Left ventricle myocardium inferior (tissue), 1 donor: ENCODE measurements around the gene DEPP1. TPM values are rescaled to one million over a fixed set of nuclear protein-coding genes. Genes with fewer than 3 reads are reported as not detected.

Experiments used
- DNase-seq: peaks from one replicate; pipeline ENCODE4 v3.0.0-alpha.2; 2020
- H3K27ac ChIP-seq: fragments of 200-600 bp; replicated peaks from 2 replicates; pipeline ENCODE4 v1.8.0; 2021
- H3K27me3 ChIP-seq: fragments of 200-600 bp; 2 replicates; pipeline ENCODE4 v1.8.0; 2021; ENCODE audit warnings: low read depth
- H3K36me3 ChIP-seq: fragments of 200-600 bp; 2 replicates; pipeline ENCODE4 v1.8.0; 2021
- H3K4me1 ChIP-seq: fragments of 200-600 bp; 2 replicates; pipeline ENCODE4 v1.8.0; 2021
- H3K4me3 ChIP-seq: fragments of 200-600 bp; 2 replicates; pipeline ENCODE4 v1.8.0; 2021; ENCODE audit warnings: mild to moderate bottlenecking, moderate library complexity
- H3K9me3 ChIP-seq: fragments of 200-600 bp; replicated peaks from 2 replicates; pipeline ENCODE4 v1.8.0; 2021
- intact Hi-C: fragments of 100-400 bp; cut with micrococcal nuclease; formaldehyde crosslinking; loops from one replicate; pipeline ENCODE4 v1.11.0; 2022
- total RNA-seq: library from RNA; stranded (reverse); fragmentation: NEBNext Ultra II Directional; extraction: Animal tissue kit (Norgen Biotek cat#: 25700); gene quantifications from one replicate; pipeline ENCODE4 v1.2.1, GENCODE V29; 2021
- TF ChIP-seq, protein P1 (sequence below): fragments of 200-600 bp; IDR thresholded peaks from 2 replicates; pipeline ENCODE4 v1.8.0; 2021; ENCODE audit warnings: antibody characterized with exemption, mild to moderate bottlenecking, borderline replicate concordance
- donor health status: DM: no; HTN: yes; CAD: no; lungs with severe emphysema.

The DEPP1 gene
- total RNA-seq, 1 donor from 2014 or later, result 27.5 TPM

DNA sequence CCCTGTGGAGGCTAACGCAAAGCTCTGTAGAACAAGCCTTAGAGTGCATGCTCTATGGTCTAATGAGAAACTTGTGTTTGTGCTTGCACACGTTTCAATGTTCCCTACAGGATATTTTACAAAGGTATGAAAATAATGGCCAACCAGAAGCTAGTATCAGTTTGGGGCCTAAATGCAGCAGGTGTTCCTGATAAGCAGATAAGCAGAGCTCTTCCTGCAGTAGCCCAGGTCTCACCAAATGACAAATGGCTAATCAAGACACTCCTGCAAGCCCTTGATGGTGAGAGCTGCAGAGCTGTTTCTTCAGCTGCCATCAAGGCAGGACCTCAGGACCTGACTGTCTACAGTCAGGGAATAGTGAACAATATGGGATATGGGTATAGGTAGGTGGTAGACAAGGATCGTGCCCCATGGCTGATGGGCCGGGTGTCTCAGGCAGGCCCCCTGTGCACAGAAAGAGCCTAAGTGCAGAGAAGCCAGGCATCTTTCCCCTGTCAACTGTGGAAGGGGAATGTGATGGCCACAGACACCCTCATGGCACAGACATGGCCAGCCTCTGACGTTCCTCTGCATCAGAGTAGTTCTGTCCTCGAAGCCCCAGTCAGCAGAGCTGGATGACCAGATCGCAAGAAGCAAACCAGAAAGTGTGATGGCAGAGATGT lies 42.2 kb downstream of the DEPP1 start:
- H3K27ac ChIP-seq, result peak overlapping the region; percentile 70
- peaks cover 4% of the 10 kb centered on the region for H3K9me3 ChIP-seq
- intact Hi-C loops, result no loop called here
- no peak overlapping the region for H3K4me3 ChIP-seq
- H3K27me3 ChIP-seq, result no peaks in the 10 kb centered on the region
- H3K4me1 ChIP-seq, result peaks cover 47% of the 10 kb centered on the region
- DNase-seq, result no peak
- no peaks in the 10 kb centered on the region for H3K36me3 ChIP-seq
- TF ChIP-seq, protein P1, sequence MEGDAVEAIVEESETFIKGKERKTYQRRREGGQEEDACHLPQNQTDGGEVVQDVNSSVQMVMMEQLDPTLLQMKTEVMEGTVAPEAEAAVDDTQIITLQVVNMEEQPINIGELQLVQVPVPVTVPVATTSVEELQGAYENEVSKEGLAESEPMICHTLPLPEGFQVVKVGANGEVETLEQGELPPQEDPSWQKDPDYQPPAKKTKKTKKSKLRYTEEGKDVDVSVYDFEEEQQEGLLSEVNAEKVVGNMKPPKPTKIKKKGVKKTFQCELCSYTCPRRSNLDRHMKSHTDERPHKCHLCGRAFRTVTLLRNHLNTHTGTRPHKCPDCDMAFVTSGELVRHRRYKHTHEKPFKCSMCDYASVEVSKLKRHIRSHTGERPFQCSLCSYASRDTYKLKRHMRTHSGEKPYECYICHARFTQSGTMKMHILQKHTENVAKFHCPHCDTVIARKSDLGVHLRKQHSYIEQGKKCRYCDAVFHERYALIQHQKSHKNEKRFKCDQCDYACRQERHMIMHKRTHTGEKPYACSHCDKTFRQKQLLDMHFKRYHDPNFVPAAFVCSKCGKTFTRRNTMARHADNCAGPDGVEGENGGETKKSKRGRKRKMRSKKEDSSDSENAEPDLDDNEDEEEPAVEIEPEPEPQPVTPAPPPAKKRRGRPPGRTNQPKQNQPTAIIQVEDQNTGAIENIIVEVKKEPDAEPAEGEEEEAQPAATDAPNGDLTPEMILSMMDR, result no peak

DNA sequence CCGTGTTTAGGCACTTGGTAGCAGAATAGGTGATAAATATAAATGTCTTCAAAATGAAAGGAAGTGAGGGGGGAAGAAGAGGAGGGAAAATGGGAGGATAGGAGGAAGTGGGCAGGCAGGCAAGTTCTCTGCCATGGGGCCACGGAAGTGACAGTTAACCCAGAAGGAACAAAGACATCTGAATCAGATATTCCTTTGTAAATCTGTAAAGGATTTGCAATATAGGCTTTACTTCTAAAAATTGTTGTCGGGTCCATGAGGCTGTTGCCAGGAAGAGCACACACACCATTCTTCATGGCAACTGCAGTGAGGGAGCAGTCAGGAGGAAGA lies 42.7 kb downstream of the DEPP1 start:
- peaks cover 4% of the 10 kb centered on the region for H3K9me3 ChIP-seq
- peaks cover 47% of the 10 kb centered on the region for H3K4me1 ChIP-seq
- peak overlapping the region; percentile 70 for H3K27ac ChIP-seq
- no peak for DNase-seq
- H3K27me3 ChIP-seq, result no peaks in the 10 kb centered on the region
- H3K36me3 ChIP-seq, result no peaks in the 10 kb centered on the region
- H3K4me3 ChIP-seq, result no peak overlapping the region
- intact Hi-C loops, result no loop called here
- TF ChIP-seq, protein P1, result no peak

DNA sequence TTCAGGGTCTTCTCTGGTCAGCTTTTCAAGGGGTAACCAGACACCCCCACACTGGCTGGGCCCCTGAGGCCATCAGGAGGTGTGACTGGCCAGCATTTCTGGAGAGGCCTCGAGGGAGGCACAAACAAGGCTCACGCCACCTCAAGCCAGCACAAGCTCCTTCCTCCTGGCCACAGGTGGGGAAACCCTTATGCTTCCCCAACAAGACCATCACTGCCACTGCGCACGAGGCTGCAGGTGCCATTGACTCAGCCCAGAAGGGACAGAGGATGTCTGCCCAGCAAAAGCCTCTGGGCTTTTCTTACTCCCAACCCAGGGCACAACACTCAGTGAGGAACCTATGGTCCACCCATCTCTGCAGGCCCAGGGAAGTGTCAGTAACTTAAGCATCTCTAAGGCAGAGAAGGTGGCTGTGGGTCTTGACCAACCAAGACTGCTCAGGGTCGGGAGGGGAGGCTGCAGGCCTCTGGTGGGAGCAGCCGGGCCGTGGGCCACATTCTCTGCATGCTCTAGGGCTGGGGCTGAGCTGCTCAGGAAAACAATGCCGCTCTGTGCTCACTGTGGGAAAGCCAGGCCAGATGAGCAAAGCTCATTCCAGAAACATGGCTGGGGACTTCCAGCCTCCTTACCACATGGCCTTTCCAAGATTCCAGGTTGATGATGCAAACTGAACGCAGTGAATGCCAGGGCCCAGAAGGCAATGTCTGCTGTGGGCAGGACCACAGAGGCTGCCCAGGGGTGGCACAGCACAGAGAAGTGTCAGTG lies 43.2 kb downstream of the DEPP1 start:
- H3K9me3 ChIP-seq, result peaks cover 4% of the 10 kb centered on the region
- intact Hi-C loops, result no loop called here
- DNase-seq, result peak; percentile 78
- H3K4me3 ChIP-seq, result no peak overlapping the region
- H3K36me3 ChIP-seq, result no peaks in the 10 kb centered on the region
- H3K4me1 ChIP-seq, result peaks cover 47% of the 10 kb centered on the region
- TF ChIP-seq, protein P1, result no peak
- H3K27me3 ChIP-seq, result no peaks in the 10 kb centered on the region
- peak overlapping the region; percentile 70 for H3K27ac ChIP-seq

DNA sequence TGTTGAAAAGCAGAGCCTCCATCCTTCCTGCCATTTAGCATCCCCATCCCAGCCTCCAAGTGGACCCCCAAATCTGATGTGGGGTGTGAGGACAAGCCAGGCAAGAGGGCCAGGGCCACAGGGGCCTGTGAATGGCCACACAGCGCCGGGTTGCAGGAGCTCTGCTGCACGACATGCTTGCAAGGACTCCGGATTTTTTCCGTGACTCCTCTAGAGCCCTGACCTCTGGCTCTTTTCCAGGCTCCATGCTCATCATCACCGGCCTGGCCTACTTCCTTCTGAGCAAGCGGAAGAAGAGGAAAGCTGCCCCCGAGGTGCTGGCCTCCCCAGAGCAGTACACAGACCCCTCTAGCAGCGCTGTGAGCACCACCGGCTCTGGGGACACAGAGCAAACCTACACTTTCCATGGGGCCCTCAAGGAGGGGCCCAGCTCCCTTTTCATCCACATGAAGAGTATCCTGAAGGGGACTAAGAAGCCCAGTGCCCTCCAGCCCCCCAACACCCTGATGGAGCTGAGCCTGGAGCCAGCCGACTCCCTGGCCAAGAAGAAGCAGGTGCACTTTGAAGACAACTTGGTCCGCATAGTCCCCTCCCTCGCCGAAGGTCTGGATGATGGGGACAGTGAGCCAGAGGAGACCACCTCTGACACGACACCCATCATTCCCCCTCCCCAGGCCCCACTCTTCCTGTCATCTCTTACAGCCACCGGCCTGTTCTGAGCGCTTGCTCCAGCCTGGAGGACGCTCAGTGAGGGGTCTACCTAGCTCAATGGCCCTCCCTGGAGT lies 44.0 kb downstream of the DEPP1 start:
- H3K27ac ChIP-seq, result peak overlapping the region; percentile 70
- intact Hi-C loops, result loop anchor here (5.0 kb wide), 1 partner anchor 43 kb away; the partner anchor contains the start of gene DEPP1
- TF ChIP-seq, protein P1, result no peak
- no peaks in the 10 kb centered on the region for H3K27me3 ChIP-seq
- no peak overlapping the region for H3K4me3 ChIP-seq
- no peaks in the 10 kb centered on the region for H3K36me3 ChIP-seq
- DNase-seq, result no peak
- peaks cover 4% of the 10 kb centered on the region for H3K9me3 ChIP-seq
- H3K4me1 ChIP-seq, result peaks cover 47% of the 10 kb centered on the region

DNA sequence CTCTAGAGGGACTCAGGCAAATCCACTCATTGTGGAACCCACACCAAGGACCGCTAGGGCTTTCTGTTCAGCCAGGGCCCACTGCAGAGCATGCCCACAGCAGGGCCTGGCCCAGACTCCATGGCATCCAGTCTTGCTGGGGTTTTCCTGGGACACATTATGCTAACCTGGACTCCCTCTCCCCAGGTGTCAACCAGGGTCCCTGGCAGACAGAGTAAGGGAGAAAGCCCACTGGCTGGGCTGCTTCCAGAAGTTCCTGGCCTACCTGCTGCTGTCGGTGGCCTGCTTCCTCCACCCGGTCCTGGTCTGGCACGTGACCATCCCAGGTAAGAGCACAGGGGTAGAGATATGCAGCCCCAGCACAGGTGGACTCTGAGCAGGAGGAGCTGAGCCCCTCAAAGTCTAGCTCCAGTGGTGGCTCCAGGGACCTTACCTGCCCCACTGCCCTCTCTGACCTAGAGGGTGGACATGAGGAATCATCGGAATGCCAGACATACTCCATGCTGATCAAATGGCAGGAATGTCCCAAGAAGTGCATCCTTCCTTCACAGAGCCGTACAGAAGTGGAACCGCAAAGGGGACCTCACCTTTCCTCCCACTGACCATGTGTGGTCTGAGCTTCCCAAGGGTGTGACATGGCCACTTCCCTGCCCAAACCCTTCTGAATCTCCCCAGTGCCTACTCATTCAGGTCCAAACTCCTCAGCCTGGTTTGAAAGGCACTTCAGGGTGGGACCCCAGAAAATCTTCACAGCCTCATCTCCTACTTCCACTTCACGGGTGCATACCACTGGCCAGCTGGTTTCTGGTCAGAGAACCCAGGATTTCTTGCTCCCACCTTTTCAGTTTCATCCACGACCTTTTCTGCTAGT lies 44.9 kb downstream of the DEPP1 start:
- TF ChIP-seq, protein P1, result no peak
- H3K4me1 ChIP-seq, result peaks cover 47% of the 10 kb centered on the region
- no peaks in the 10 kb centered on the region for H3K36me3 ChIP-seq
- H3K9me3 ChIP-seq, result no peaks in the 10 kb centered on the region
- intact Hi-C loops, result loop anchor here (5.0 kb wide), 1 partner anchor 44 kb away; the partner anchor contains the start of gene DEPP1
- peak overlapping the region; percentile 70 for H3K27ac ChIP-seq
- H3K27me3 ChIP-seq, result no peaks in the 10 kb centered on the region
- H3K4me3 ChIP-seq, result no peak overlapping the region
- no peak for DNase-seq
